ENCODE data around the gene MOGAT3. TPM values are rescaled to one million over a fixed set of nuclear protein-coding genes. Genes with fewer than 3 reads are reported as not detected.

Gene MOGAT3
- total and polyA plus RNA-seq, 9 of the 15 experiments (the other 6 are each of a cell fraction or from before 2014, with no cell fraction given), result 0.07 to 0.17 (median 0.13) TPM; not detected in 6

- no peak overlapping the region for H2AFZ ChIP-seq (ENCODE audit: low read depth, low read length)
- H4K20me1 ChIP-seq (replicated peaks; ENCODE audit: control insufficient read depth, insufficient read depth, low read length), result no peaks in the 10 kb centered on the region
- peaks cover 0 to 9% of the 10 kb centered on the region in 2 experiments; a peak in 2 of 5 replicates for H3K4me1 ChIP-seq (replicated peaks in 1 of 2; ENCODE audit: control insufficient read depth in 2 of 2, insufficient read depth in 2 of 2, low read length in 2 of 2)
- in situ Hi-C loops (cut with MboI), result no loop called here
- H3K9me1 ChIP-seq (ENCODE audit: control insufficient read depth, insufficient read depth, low read length), result no peaks in the 10 kb centered on the region
- H3K79me2 ChIP-seq (ENCODE audit: control insufficient read depth, insufficient read depth, low read length), result no peaks in the 10 kb centered on the region
- WGBS (ENCODE audit: insufficient coverage, low coverage, missing lambda C conversion rate), result 8% methylated on average over 8 of the region's 8 CpGs
- no peaks in the 10 kb centered on the region for H3K9me3 ChIP-seq (replicated peaks; ENCODE audit: control insufficient read depth, insufficient read depth, low read depth, low read length)
- H3K4me3 ChIP-seq, result no peak overlapping the region
- peaks cover 0 to 4% of the 10 kb centered on the region in 2 experiments; a peak in 2 of 5 replicates for H3K27me3 ChIP-seq (ENCODE audit: control insufficient read depth in 2 of 2, insufficient read depth in 2 of 2, low read length in 2 of 2)
- BruUV-seq (replicated peaks), result no TSS peak
- H3K36me3 ChIP-seq (ENCODE audit: control insufficient read depth, insufficient read depth, low read length), result no peaks in the 10 kb centered on the region
- TF ChIP-seq ZNF512 (tag; IDR thresholded peaks at IDR 0.05), result peak; percentile 52
- TF ChIP-seq MCM3 (IDR thresholded peaks at IDR 0.05), result 0 out of 2 replicates have a peak, but pooled peaks have one; percentile 61
- TF ChIP-seq THRA (IDR thresholded peaks at IDR 0.05), result no peak
- intact Hi-C loops (cut with micrococcal nuclease), result loop anchor here (5.0 kb wide), 1 partner anchor 292 kb away; the partner anchor contains the start of gene ACHE
- no peak overlapping the region for H3K9ac ChIP-seq (ENCODE audit: insufficient read depth in 1 of 2, low read depth in 2 of 2, low read length in 2 of 2)
- ChIA-PET POLR2A (interaction anchor here (1.0 kb wide), 1 partner anchor 29 kb away, joined by 4 read pairs; no protein-coding TSS in a partner anchor), CTCF (ENCODE audit: low intra/inter-chr PET ratio) (no interaction called here)
- DNase-seq (ENCODE audit: extremely low read depth in 1 of 4, low spot score in 3 of 4), result no peak
- H3K4me2 ChIP-seq (ENCODE audit: insufficient read depth, low read length), result no peak overlapping the region
- H3K27ac ChIP-seq (ENCODE audit: extremely low read depth, low read depth, low read length), result no peak overlapping the region
- FAIRE-seq, result no peak
- no peak for ATAC-seq
These were observed 11.7 kb downstream of the MOGAT3 start for GRCh38 chr7:101189109-101189508.

Data from K562 (cell line).